Islet of Langerhans (tissue), 1 donor: ENCODE measurements around the gene EFCAB14.
"Not testable (repeated sequence)": the region's sequence is repeated elsewhere in the genome, so short reads cannot be mapped to it uniquely, and the experiment has no call there.

Source experiments
- FAIRE-seq: peaks from one replicate; lab custom pipeline; 2011; peaks lifted over from hg19 to GRCh38; lab: Jason Lieb, UNC

The EFCAB14 gene

GRCh38 chr1:46718727-46719622 lies at the start of gene EFCAB14:
Gene EFCAB14 (minus strand): TSS chr1:46719114. CDS start chr1:46718087, 1,027 bp downstream.
- no peak for FAIRE-seq

DNA sequence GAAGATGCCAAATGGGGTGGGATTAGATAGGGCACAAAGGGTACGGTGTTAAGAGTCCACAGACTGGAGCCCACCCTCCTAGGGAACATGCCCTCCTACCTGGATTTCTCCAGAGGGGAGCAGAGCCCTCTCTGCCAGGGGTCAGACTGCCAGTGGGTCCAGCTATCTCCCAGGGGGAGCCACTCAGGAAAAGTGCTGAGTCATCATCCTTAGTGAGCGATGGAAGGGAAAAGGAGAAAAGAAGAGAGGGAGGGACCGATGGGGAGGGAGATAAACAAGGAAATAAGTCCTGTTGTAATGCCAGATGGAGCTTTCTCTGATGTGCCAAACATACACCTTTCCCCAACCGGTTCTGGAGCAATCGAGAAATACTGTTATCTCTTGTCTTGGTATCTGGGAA lies 49.5 kb upstream of the EFCAB14 start:
- FAIRE-seq, result no peak

DNA sequence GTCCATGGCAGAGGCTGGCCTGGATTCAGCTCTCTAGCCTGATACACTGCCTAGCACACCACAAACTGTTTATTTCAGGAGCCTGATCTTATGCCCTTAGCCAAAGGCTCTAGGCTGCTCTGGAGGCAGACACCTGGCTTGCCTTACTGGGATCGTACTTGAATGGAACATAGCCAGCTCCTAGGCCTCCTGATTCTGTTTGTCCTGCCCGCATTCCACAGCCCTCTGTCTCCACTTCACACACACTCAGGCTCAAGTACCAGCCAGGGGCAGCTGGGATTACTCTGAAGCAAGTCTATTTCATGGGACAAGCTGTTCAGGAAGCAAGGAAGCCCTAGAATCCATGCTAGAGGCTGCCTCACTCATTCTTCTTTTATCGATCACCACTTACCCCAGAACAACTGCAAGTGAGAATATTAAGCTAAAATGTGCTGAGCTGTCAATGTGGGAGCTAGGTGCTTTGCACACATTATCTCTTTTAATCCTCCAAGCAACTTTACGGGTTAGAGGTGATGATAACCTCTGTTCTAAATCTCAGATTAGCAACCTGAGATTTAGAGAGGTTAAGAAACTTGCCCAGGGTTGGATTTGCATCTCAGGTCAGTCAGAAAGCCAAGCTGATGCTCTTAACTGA lies 48.9 kb upstream of the EFCAB14 start:
- FAIRE-seq, result no peak

DNA sequence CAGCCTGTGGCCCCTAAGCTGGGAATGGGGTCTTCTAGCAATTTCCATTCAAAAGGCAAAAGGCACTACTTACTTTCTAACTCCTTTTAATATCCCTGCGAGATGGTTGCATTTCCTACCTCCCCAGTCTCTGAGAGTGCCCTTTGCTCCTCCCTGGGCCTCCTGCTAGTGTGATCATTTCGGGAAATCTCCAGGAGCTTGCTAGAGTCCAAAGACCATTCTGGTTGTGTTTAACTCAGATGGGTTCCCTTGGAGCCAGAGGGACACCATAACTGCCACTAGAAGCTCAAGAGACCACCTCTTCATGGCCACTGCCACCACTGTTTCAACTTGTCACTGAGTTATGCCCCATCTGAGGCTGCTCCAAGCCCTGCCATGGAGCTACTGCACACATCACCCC lies 45.5 kb upstream of the EFCAB14 start:
- FAIRE-seq, result no peak

GRCh38 chr1:46761740-46762139 lies 42.8 kb upstream of the EFCAB14 start:
- FAIRE-seq, result no peak

GRCh38 chr1:46760558-46761166 lies 41.7 kb upstream of the EFCAB14 start:
- FAIRE-seq, result no peak

DNA sequence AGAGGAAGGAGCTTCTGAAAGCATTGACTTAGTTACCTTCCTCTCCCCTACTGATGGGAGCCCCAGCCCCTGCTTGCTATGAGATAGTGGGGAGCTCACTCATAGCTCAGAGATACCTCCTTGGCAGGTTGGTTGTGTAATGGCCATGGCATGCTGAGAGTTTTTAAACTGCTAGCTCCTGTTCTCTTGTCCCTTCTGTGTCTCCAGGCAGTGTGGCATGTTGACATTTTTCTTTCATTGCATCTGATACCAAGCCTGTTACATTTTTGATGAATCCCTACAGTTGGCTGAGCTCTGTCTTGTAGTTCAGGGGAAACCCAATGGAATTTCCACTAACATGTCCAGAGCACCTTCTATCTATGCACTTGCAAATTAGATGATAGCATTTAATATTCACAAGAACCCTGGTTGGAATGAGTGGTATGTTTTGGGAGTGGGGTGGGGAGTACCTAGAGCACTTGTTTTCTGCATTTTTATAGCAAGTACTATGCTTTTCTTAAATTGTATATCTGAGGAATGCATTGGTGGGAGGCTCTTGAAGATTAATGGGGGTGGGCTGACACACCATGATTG lies 39.1 kb upstream of the EFCAB14 start:
- no peak for FAIRE-seq

DNA sequence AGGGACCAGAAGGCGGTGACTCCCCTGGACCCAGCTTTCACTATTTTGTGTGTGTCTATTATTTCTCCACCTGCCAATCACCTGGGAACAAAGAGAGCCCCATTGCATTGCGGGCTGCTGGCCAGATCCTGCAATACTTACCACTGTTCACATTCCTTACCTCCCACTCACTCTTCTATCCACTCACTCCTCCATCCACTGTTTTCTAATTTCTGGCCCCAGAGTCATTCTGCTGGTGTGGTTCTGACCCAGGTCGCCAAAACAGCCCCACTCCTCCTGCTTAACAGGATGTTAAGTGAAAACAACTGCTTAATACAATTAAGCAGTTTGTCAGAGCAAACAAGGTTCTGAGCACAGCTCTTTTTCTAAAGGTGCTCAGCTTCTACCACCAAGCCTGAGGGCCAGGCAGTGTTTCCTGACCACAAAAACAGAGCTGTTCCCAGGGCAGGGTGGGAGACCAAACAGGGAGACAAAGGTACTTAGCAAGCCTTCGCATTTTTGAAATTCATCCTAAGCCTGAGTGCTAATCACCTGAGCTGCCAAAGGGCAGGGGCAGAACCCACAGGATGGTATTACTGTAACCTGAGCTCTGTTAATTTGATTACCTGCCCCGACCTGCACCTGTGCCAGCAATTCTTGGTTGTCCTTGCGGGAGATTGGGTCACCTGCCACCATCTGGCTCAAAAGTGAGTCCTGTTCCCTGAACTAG lies 38.5 kb upstream of the EFCAB14 start:
- FAIRE-seq, result no peak

GRCh38 chr1:46755121-46755520 lies 36.2 kb upstream of the EFCAB14 start:
- FAIRE-seq, result peak; percentile 30

DNA sequence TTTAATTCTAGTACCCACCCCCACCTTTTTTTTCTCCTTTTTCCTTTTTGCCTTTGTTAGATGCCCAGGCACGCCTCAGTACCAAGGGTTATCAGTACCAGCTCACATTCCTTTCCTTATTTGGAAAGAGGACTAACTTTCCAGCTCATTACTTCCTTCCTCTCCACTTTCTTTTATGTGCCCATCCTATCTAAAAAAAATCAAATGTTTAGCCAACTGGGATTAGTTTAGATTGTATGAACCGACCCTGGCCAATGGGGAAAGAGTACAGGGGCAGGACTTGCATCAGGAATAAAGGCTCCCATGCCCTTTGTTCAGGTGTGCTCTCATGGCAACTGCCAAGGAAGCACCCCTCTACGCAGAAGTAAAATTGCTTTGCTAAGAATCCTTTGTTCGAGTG lies 35.8 kb upstream of the EFCAB14 start:
- not testable (repeated sequence) for FAIRE-seq

DNA sequence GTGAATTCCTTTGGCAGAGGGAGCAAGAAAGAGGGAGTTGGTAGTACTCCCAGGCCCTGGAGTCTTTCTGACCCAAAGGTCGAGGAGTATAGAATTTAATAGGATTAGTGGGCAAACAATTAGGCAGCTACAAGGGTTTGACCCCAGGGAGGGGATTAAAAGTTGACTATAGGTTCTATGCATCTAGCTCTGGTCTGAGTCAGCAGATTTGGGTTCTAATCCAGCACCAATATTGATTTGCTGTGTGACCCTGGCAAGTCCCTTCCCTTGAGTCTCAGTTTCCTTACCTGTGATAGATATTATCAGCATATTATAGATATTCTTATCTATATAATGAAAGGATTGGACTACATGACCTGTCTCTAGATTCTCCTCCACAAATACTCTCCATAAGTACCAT lies 35.1 kb upstream of the EFCAB14 start:
- no peak for FAIRE-seq

GRCh38 chr1:46749921-46750404 lies 31.0 kb upstream of the EFCAB14 start:
- no peak for FAIRE-seq

DNA sequence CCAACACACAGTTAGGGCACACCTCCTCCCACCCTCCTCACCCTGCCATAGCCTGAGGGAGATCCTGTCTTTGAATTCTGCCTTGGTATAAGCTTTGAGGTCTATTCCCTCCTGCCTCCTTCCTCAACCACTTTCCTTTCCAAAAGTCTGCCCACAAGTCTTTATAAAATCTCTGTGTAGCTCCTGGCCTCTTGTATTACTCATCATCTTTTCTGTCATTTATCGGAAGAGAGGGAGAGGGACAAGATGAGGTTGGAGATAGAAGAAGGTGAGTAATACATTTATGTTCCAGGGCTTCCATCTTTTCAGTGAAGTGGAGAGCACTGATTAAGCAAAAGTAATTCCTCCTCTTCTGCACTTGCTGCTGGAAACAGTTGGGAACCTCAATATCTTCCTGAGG lies 30.5 kb upstream of the EFCAB14 start:
- FAIRE-seq, result no peak

- peak; percentile 84 for FAIRE-seq
Measured at GRCh38 chr1:46747683-46748288, 28.9 kb upstream of the EFCAB14 start.

DNA sequence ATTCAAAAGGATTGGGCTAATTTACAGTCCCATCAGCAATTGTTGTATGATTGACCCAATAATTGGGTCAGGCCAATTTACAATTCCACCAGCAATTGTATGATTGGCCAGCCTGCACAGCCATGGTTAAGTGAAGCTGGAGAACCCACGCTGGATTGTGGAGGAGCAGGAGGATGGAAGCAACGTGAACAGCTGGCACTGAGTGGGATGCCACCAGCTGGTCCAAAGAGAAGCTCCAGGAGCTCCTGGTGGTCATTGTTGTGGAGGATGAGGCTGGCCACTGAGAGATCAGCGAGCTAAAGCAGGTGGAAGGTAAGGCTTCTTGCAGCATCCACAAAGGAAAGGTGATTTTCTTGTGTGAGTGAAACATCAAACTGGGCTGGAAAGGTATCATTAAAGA lies 23.2 kb upstream of the EFCAB14 start:
- no peak for FAIRE-seq

GRCh38 chr1:46735708-46736324 lies 16.9 kb upstream of the EFCAB14 start:
- no peak for FAIRE-seq

- not testable (repeated sequence) for FAIRE-seq
Measured at GRCh38 chr1:46728327-46728873, 9.5 kb upstream of the EFCAB14 start.

DNA sequence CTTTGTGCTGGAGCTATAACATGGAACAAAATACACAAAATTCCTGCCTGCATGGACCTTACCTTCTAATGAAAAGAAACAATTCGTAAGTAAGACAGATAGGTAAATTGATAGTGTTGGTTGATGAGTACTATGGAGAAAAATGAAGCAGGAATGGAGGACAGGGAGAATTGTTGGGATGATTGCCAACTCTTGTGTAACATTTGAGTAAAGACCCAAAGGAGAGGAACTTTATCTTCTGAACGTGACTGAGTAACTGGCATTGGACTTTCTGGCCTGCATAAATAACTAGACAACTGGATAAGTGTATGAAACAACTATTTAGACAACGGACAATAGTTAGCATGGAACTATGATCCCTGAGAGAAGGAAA lies 6.8 kb upstream of the EFCAB14 start:
- FAIRE-seq, result no peak

DNA sequence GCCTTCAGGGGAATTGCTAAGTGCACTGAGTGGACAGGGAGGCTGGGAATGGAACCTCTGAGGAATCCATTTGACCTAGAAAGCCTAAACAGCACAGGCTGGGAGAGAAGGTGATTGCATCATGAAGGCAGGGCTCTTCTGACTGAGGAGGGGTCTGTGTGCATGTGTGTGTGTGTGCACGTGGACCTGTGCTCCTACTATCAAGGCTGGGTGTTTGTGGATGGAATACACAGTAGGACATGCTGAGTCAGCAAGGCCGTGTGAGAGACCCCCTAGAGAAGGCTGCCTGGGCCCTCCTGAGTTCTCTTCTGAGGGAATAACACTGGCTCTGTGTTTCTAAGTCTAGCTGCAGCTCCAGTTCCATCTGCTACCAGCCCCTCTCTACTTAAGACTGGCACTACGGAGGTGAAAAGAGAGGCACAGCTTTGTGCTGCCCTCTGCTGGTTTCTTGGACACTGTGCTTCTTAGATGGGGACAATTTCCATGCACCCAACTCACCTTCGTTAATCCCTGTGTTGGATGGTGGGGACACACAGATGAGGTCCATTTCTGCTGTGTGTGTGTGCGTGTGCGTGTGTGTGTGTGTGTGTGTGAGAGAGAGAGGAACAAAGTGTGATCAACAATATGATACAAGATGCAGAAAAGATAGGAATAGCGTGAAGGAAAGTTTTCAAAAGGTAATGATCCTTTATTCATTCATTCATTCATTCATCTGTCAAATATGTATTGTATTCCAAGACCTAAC lies 6.2 kb upstream of the EFCAB14 start:
- FAIRE-seq, result no peak

DNA sequence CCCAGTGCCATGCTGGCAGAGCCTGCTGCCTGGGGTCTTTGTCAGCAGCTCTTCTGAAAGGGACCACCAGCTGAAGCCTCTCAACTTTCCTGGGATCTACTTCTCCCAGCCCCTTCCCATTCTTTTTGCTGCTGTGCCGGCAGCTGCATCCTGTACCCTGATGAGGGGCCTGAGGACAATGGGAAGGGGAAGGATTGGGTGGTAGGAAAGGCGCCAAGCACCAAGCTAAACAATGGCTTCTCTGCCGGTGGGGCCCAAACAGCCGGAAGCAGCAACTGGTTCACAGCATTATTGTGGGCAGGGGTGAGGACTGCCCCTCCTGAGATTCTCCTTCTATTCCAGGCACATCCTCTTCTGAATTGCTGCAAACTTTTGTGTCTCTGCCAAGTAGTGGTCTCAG lies 5.0 kb upstream of the EFCAB14 start:
- FAIRE-seq, result no peak
